ENCODE results near the gene PLAC9.

PLAC9 gene

DNA sequence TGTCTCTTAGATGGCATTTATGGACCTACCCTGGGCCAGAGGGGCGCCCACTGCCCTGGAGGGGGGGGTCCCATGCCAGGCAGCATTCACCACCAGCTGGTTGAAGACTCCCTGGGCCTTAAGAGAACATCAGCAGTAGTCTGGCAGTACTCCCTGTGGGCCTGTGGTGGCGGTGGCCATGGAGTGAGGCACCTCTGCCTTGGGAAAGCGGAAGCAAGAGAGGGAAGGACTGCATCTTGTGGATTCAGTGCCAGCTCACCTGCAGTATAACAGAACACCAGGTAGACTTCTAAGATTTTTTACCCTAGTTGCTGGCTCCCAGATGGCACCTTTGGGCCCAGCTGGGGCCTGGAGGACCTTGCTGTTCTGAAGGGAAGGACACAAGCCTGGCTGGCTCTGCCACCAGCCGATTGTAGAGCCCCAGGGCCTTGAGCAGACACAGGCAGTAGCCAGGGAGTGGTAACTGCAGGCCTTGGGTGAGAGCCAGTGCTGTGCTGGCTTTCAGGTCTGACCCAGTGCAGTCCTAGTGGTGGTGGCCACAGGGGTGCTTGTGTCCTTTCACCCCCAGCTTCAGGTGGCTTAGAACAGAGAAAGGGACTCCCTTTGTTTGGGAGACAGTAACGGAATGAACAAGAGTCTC, 15.8 kb downstream of the PLAC9 start:
- Mint-ChIP-seq H3K9me3 (peaks cover 14% of the 10 kb centered on the region), H3K4me1 (ENCODE audit: low read depth) (peaks cover 21% of the 10 kb centered on the region), H3K36me3 (ENCODE audit: low read depth) (peaks cover 58% of the 10 kb centered on the region), H3K27ac (peak overlapping the region; percentile 72), H3K4me3 (no peak overlapping the region), H3K27me3 (no peaks in the 10 kb centered on the region)
- DNase-seq: no peak

DNA sequence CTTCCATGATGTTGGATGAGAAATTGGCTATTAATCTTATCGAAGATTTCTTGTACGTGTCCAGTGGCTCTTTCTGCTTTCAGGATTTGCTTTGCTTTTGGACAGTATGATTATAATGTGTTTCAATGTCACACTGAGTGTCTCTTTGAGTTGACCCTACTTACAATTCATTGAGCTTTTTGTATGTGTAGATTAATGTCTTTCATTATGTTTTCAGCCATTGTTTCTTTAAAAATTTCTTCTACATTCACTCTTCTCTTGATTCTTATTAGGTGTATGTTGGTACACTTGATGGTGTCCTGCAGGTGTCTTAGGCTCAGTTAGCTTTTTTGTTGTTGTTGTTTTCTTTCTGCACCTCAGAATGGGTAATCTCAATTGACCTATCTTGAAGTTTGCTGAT, 16.6 kb downstream of the PLAC9 start:
- no peaks in the 10 kb centered on the region for H3K27me3 Mint-ChIP-seq
- H3K4me3 Mint-ChIP-seq: no peak overlapping the region
- peaks cover 66% of the 10 kb centered on the region for H3K36me3 Mint-ChIP-seq (ENCODE audit: low read depth)
- no peak for DNase-seq
- H3K4me1 Mint-ChIP-seq (ENCODE audit: low read depth): peaks cover 17% of the 10 kb centered on the region
- H3K27ac Mint-ChIP-seq: no peak overlapping the region
- H3K9me3 Mint-ChIP-seq: peaks cover 14% of the 10 kb centered on the region

DNA sequence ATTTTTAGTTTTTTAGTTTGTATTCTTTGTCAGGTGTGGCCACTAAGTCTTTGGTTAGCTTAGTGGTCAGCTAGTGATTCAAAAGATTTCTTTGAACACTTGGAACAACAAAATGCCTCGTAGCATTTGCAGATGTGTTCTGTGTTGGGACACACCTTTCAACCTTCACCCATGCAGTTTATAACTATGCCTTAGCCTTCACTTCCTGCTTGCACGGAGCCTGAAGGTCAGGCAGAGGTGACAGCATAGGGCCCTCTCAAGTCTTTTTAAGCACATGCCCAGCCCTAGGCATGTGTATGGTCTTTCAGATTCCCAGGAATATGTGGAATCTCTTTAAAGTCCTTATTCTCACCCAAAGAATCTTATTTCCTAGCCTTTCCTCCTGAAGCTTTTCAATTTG, 17.6 kb downstream of the PLAC9 start:
- Mint-ChIP-seq H3K4me1 (ENCODE audit: low read depth) (peaks cover 11% of the 10 kb centered on the region), H3K4me3 (no peak overlapping the region), H3K27me3 (no peaks in the 10 kb centered on the region), H3K27ac (peak overlapping the region; percentile 45), H3K9me3 (peaks cover 14% of the 10 kb centered on the region), H3K36me3 (ENCODE audit: low read depth) (peaks cover 77% of the 10 kb centered on the region)
- DNase-seq: no peak

DNA sequence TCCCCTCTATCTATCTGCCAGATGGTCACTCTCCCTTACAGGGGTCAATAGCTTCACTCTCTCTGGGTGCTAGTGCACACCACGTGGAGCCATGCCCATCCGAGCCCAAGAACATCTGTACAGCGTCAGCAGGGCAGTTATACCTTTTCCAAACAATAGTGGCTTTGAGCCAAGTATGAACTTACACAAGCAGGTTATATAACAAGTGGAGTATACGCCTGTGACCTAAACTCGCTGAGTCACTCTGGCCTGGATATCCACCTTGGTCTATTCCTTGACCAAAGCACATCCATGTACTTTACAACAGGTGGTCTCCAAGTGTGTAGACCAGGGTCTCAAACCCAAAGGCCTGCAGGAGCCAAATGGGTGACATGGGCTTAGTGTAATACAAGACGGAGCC, 20.3 kb downstream of the PLAC9 start:
- H3K36me3 Mint-ChIP-seq (ENCODE audit: low read depth): peaks cover 100% of the 10 kb centered on the region
- no peaks in the 10 kb centered on the region for H3K27me3 Mint-ChIP-seq
- peaks cover 15% of the 10 kb centered on the region for H3K4me1 Mint-ChIP-seq (ENCODE audit: low read depth)
- peaks cover 14% of the 10 kb centered on the region for H3K9me3 Mint-ChIP-seq
- H3K4me3 Mint-ChIP-seq: no peak overlapping the region
- H3K27ac Mint-ChIP-seq: peak overlapping the region; percentile 31
- no peak for DNase-seq

DNA sequence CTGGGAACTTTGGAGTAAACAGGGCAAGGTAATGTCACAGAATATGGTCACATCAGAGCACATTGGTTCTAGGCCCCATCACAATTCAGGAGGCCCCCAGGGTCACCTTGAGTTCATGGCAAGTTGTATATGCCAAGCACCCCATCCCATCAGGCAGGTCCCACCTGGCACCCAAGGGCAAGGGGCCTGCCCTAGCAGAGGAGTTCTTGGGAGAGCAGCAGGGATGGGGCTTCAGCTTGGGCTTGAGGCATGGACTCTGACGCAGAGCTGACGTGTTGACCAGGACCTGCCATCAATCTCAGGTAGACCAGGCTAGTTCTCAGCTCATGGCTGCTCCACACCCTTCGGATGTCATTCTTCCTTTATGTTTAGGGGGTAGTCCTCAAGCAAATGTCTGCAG, 20.9 kb downstream of the PLAC9 start:
- Mint-ChIP-seq H3K4me3 (no peak overlapping the region), H3K27me3 (no peaks in the 10 kb centered on the region), H3K27ac (peak overlapping the region; percentile 78), H3K9me3 (peaks cover 14% of the 10 kb centered on the region), H3K36me3 (ENCODE audit: low read depth) (peaks cover 100% of the 10 kb centered on the region), H3K4me1 (ENCODE audit: low read depth) (peaks cover 15% of the 10 kb centered on the region)
- no peak for DNase-seq

DNA sequence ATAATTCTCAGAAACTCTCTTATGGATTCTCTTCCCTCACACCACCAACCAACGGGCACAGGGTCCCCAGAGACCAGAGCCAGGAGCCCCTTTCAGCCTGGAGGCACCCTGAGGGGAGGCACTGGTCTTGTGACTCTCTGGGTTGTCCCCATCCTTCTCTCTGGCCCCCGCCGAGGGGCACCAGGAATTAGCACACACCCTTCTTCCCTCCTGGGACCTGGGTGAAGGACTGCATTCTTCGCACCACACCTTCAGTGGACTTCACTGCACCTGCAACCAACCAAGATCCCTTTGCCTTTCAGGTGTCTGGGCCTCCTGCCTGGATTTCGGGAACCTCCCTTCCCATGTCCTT, 22.1 kb downstream of the PLAC9 start:
- H3K27me3 Mint-ChIP-seq: no peaks in the 10 kb centered on the region
- H3K4me3 Mint-ChIP-seq: no peak overlapping the region
- H3K36me3 Mint-ChIP-seq (ENCODE audit: low read depth): peaks cover 100% of the 10 kb centered on the region
- H3K27ac Mint-ChIP-seq: peak overlapping the region; percentile 85
- H3K4me1 Mint-ChIP-seq (ENCODE audit: low read depth): peaks cover 15% of the 10 kb centered on the region
- DNase-seq: no peak
- peaks cover 12% of the 10 kb centered on the region for H3K9me3 Mint-ChIP-seq

DNA sequence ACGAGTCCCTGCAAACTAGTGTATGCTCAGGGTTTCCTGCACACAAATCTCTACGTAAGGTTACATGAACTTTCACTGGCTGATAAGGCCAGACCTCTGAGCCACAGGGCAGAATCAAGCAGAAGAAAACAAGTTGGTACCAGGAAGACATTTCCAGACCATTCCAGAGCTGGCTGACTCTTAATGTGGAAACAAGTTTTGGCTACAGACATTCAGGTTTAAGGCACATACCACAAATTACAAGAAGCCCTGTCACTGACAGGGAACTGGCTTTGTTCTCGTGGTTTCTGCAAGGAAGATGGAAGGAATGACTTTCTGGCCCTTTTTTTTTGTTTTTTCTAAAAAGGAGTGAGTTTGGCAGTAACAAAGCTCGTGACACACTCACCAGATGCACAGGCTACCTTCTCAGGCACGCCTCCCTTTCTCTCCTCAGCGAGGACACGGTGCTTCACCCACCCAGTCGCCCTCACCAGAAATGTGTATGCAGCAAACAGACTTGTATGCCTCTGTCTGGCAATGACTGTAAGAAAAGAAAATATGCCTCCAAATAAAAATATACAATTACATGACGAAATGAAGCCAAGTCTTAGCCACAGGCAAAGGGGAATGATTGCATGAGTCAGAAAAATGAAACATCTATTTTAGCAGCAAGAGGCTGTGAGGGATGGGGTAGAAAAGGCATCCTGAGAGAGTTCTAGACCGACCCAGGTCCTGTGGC, 22.6 kb downstream of the PLAC9 start:
- H3K9me3 Mint-ChIP-seq: peaks cover 11% of the 10 kb centered on the region

DNA sequence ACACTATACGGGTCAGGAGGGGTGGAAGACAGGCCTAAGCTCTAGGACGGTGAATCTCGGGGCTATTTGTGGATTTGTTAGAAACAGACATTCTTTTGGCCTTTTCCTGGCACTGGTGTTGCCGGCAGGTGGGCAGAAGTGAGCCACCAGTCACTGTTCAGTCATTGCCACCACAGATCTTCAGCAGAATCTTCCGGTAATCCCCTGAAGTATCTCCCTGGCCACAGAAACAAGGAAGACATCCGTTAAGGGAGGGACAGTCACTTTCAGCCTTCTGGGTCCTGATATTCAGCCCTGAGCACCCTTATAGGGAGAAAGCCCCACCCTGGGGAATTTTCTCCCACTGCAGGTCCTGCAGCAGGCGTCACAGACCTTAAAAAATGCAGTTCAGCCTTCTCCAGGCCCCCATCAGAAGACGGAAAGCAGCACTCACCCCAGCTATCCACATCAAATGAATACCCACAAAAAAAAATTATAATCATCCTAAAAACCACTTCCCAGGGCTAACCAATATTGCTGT, 23.2 kb downstream of the PLAC9 start:
- H3K9me3 Mint-ChIP-seq: peaks cover 7% of the 10 kb centered on the region
- H3K27ac Mint-ChIP-seq: peak overlapping the region; percentile 85
- DNase-seq: no peak
- peaks cover 15% of the 10 kb centered on the region for H3K4me1 Mint-ChIP-seq (ENCODE audit: low read depth)
- H3K36me3 Mint-ChIP-seq (ENCODE audit: low read depth): peaks cover 100% of the 10 kb centered on the region
- no peak overlapping the region for H3K4me3 Mint-ChIP-seq
- H3K27me3 Mint-ChIP-seq: no peaks in the 10 kb centered on the region

More for the DNA sequence above, 22.6 kb downstream of the PLAC9 start:
- Mint-ChIP-seq H3K27me3 (no peaks in the 10 kb centered on the region), H3K27ac (peak overlapping the region; percentile 85), H3K36me3 (ENCODE audit: low read depth) (peaks cover 100% of the 10 kb centered on the region), H3K4me3 (no peak overlapping the region), H3K4me1 (ENCODE audit: low read depth) (peaks cover 15% of the 10 kb centered on the region)
- DNase-seq: no peak

DNA sequence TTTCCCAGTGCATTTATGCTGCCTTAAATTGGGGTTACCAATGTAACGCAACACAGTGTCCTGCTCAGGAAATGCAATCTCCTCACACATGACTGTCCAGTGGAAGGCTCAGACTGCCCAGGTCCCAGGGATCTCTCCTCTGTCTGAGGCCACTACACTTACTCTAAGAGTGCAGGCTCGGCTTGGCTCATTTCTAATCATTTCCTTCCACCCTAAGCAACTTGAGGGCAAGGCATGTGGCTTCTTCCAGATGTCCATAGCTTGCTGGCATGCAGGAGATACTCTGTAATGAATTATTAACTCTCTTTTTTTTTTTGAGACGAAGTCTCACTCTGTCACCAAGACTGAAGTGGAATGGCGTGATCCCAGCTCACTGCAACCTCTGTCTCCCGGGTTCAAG, 23.7 kb downstream of the PLAC9 start:
- Mint-ChIP-seq H3K27ac (peak overlapping the region; percentile 85), H3K27me3 (no peaks in the 10 kb centered on the region), H3K9me3 (peaks cover 6% of the 10 kb centered on the region), H3K4me1 (ENCODE audit: low read depth) (peaks cover 15% of the 10 kb centered on the region), H3K36me3 (ENCODE audit: low read depth) (peaks cover 100% of the 10 kb centered on the region), H3K4me3 (no peak overlapping the region)
- DNase-seq: no peak

DNA sequence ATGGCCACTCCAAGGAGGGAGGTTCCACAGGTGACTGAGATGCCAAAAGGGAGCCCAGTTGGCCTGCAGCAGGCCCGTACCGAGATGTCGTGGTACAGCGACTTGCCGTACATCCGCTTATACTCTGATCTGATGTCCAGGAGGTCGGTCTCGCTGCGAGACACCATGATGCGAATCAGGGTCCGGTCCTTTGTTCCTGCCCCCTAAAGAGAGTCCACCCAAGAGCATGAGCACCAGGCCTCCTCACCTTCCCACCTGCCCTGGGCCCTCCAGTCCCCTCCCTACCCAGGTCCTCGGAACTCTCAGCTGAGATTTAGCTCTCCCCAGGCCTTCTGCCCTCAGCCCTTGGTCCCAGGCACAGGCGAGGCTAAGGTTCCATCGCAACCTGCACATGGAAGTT, 25.0 kb downstream of the PLAC9 start:
- DNase-seq: no peak
- Mint-ChIP-seq H3K4me1 (ENCODE audit: low read depth) (peaks cover 15% of the 10 kb centered on the region), H3K27me3 (no peaks in the 10 kb centered on the region), H3K27ac (peak overlapping the region; percentile 1), H3K36me3 (ENCODE audit: low read depth) (peaks cover 100% of the 10 kb centered on the region), H3K4me3 (no peak overlapping the region), H3K9me3 (no peaks in the 10 kb centered on the region)

DNA sequence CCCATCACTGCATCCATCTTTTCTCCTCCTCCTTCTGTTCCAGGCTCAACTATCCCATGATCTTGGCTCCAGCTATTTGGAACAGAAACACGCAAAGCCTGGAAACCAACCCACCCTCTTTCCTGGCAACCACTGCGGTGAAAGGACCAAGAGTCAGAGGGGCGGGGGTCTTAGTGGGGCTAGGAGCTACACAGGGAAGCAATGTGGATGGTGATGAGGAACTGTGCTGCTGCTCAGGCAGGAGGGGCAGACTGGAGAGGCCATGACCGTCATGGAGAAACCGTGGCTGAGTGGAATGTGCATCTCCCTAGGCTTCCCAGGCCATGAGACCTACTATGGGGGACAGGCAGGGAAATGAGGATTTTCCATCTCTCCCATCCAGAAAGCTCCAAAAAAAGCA, 25.6 kb downstream of the PLAC9 start:
- no peak for DNase-seq
- Mint-ChIP-seq H3K27me3 (no peaks in the 10 kb centered on the region), H3K27ac (peak overlapping the region; percentile 1), H3K4me3 (no peak overlapping the region), H3K9me3 (no peaks in the 10 kb centered on the region), H3K36me3 (ENCODE audit: low read depth) (peaks cover 100% of the 10 kb centered on the region), H3K4me1 (ENCODE audit: low read depth) (peaks cover 15% of the 10 kb centered on the region)

DNA sequence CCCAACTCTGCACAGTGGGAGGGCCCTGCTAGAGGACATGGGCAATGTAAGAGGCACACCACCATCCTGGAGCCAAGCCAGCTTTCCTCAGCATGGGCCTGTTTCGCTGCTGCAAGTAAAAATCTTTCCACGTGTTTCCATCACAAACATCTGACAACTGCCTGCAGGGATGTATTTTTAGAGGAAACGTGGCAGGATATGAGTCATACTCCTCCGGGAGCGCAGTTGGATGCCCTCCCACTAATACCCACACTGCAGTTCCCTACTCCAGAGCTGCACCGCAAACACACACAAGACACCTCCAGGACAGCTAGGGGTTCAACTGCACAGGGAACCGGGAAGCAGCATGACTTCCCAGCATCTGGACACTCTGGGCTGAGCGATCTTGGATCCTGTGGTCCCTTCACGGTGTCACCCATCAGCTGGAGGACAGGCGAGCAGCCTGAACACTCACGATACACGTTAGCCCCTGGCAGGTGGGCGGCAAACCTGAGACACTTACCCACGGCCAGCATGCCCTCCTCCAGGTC, 26.1 kb downstream of the PLAC9 start:
- Mint-ChIP-seq H3K36me3 (ENCODE audit: low read depth) (peaks cover 100% of the 10 kb centered on the region), H3K27ac (peak overlapping the region; percentile 1), H3K4me1 (ENCODE audit: low read depth) (peaks cover 14% of the 10 kb centered on the region), H3K4me3 (no peak overlapping the region), H3K9me3 (no peaks in the 10 kb centered on the region), H3K27me3 (no peaks in the 10 kb centered on the region)
- DNase-seq: no peak

DNA sequence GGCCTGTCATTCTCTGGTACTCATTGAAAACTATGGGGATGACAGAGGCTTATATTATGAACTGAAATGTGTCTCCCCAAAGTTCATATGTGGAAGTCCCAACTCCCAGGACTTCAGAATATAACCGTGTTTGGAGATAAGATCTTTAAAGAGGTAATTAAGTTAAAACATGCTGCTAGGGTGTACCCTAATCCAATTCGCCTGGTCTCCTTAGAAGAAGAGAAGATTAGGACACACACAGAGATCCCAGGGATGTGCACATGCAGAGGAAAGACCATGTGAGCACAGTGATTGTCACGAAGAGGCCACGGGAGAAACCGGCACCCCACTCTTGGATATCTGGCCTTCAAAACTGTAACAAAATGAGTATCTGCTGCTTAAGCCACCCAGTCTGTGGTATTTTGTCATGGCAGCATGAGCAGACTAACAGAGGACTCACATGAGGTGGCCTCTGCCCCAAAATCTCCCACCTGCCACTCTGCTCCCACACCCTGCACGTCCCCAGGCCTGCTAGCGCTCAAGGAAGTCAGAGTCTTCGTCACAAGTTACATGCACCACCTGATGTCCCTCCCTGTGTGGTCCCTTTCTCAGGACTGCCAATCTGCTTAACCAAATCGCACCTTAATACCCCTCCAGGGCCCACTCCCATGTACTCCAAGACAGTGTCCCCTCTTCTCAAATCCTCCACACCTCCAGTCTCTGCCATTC, 26.8 kb downstream of the PLAC9 start:
- peaks cover 14% of the 10 kb centered on the region for H3K4me1 Mint-ChIP-seq (ENCODE audit: low read depth)
- H3K36me3 Mint-ChIP-seq (ENCODE audit: low read depth): peaks cover 100% of the 10 kb centered on the region
- H3K4me3 Mint-ChIP-seq: no peak overlapping the region
- no peaks in the 10 kb centered on the region for H3K27me3 Mint-ChIP-seq
- H3K27ac Mint-ChIP-seq: peak overlapping the region; percentile 75
- no peak for DNase-seq
- H3K9me3 Mint-ChIP-seq: no peaks in the 10 kb centered on the region

DNA sequence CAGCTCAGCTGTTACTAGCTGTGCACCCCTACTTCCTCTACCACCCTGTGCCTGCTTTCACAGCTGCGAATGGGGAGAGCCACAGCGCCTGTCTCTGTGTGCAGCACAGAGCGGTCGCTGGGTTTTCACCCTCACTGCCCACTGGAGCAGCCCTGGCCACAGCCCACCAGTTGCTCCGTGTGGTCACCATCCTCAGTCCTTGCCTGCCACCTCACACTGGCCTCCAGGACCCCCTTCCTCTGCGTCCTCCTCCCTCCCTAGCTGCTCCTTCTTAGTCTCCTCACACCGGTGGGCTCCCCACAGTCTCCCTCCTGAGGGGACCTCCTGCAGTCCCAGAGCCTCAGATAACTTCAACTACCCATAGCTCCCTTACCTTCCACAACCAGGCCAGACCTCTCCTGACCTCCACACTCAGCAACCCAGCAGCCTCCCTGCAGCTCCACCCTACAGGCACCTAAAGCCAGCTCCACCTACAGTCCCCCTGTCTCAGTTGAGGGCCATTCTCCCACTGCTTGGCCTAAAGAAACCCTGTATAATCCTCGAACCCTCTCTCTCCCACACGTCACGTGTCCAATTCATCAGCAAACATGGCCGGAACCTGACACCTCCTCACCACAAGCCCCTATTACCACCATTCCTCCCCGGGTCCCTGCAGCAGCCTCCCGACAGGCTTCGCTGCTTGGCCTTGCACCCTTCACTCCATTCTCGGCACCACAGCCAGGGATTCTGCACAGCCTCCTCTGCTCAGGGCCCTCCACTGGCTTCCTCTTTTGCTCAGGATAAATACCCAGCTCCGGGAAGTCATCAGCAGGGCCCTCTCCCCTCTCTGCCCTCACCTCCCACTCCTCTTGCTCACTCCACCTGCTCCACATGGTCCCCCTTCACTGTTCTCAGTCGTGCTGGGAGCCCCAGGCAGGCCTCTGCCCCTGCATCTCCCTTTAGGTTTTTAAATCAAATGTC, 28.1 kb downstream of the PLAC9 start:
- H3K4me1 Mint-ChIP-seq (ENCODE audit: low read depth): peaks cover 8% of the 10 kb centered on the region
- H3K36me3 Mint-ChIP-seq (ENCODE audit: low read depth): peaks cover 100% of the 10 kb centered on the region
- no peak for DNase-seq
- H3K27me3 Mint-ChIP-seq: no peaks in the 10 kb centered on the region
- H3K4me3 Mint-ChIP-seq: no peak overlapping the region
- no peaks in the 10 kb centered on the region for H3K9me3 Mint-ChIP-seq
- peak overlapping the region; percentile 85 for H3K27ac Mint-ChIP-seq
